Measurements from ENCODE around the gene TNNT1.

DNA sequence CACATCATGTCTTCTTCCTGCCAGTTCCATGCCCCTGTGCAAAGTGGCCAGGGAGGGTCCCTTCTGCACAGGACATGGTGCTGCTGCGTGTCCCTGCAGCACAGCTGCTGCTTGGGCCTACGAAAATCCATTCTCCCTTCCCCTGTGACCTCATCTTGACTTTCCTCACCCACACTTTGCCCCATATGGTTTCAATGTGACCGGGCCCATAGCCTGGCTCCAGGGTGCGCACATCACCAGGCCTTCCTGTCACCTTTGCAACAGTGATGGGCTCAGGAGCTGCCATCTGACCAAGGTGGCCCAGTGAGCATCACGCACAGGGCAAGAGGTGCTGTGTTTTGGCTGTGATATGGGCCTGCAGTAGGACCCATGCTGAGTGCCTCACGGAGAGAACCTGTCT, 42.4 kb downstream of the TNNT1 start:
- TF ChIP-seq, protein P1, sequence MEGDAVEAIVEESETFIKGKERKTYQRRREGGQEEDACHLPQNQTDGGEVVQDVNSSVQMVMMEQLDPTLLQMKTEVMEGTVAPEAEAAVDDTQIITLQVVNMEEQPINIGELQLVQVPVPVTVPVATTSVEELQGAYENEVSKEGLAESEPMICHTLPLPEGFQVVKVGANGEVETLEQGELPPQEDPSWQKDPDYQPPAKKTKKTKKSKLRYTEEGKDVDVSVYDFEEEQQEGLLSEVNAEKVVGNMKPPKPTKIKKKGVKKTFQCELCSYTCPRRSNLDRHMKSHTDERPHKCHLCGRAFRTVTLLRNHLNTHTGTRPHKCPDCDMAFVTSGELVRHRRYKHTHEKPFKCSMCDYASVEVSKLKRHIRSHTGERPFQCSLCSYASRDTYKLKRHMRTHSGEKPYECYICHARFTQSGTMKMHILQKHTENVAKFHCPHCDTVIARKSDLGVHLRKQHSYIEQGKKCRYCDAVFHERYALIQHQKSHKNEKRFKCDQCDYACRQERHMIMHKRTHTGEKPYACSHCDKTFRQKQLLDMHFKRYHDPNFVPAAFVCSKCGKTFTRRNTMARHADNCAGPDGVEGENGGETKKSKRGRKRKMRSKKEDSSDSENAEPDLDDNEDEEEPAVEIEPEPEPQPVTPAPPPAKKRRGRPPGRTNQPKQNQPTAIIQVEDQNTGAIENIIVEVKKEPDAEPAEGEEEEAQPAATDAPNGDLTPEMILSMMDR (IDR thresholded peaks at IDR 0.05), result no peak
- TF ChIP-seq EP300 (IDR thresholded peaks at IDR 0.05), result no peak

Measured in suprapubic skin (tissue), 3 donors.